ENCODE data around the gene MIEF1. TPM values are rescaled to one million over a fixed set of nuclear protein-coding genes. Genes with fewer than 3 reads are reported as not detected.

Gene MIEF1
- total RNA-seq, 4 donors from 2014 or later, result 12.8 to 27.1 (median 20.2) TPM

DNA sequence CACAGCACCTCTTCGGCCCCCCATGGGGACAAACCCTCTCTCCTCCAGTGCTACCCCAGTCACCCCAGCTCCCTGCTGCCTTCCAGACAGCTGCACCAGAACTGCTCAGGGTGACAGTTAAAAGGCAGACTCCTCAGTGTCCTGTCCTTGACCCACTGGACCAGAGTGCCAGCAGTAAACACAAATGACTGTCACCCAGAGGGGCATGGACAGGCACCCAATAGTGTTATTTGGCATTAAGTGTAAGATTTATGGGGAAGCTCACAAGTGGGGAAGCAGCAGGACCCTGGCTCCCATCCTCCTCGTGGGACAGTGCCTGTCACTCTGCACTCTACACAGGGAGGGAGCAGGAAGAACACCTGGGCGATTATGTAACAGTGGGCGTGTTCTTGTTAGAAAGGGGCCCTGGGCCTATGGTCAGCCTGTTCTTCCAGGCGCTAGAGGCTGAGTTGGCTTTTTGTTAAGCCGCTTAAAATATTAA, 25.4 kb downstream of the MIEF1 start:
- TF ChIP-seq POLR2A (IDR thresholded peaks at IDR 0.05), result no peak
- TF ChIP-seq, protein P1, sequence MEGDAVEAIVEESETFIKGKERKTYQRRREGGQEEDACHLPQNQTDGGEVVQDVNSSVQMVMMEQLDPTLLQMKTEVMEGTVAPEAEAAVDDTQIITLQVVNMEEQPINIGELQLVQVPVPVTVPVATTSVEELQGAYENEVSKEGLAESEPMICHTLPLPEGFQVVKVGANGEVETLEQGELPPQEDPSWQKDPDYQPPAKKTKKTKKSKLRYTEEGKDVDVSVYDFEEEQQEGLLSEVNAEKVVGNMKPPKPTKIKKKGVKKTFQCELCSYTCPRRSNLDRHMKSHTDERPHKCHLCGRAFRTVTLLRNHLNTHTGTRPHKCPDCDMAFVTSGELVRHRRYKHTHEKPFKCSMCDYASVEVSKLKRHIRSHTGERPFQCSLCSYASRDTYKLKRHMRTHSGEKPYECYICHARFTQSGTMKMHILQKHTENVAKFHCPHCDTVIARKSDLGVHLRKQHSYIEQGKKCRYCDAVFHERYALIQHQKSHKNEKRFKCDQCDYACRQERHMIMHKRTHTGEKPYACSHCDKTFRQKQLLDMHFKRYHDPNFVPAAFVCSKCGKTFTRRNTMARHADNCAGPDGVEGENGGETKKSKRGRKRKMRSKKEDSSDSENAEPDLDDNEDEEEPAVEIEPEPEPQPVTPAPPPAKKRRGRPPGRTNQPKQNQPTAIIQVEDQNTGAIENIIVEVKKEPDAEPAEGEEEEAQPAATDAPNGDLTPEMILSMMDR (IDR thresholded peaks at IDR 0.05), result no peak
- DNase-seq (ENCODE audit: low spot score in 2 of 2), result no peak
- WGBS, 2 donors, result 44 to 46% methylated on average over 6 of the region's 6 CpGs
- intact Hi-C loops (cut with DNase I; ENCODE audit: low total_unique reads), result loop anchor here (5.0 to 10.0 kb wide), 4 partner anchors 123 to 355 kb away; partner anchors contain the start of genes RPL3 and SYNGR1
- H3K4me3 ChIP-seq (ENCODE audit: low read depth, poor library complexity, severe bottlenecking), result no peak overlapping the region

DNA sequence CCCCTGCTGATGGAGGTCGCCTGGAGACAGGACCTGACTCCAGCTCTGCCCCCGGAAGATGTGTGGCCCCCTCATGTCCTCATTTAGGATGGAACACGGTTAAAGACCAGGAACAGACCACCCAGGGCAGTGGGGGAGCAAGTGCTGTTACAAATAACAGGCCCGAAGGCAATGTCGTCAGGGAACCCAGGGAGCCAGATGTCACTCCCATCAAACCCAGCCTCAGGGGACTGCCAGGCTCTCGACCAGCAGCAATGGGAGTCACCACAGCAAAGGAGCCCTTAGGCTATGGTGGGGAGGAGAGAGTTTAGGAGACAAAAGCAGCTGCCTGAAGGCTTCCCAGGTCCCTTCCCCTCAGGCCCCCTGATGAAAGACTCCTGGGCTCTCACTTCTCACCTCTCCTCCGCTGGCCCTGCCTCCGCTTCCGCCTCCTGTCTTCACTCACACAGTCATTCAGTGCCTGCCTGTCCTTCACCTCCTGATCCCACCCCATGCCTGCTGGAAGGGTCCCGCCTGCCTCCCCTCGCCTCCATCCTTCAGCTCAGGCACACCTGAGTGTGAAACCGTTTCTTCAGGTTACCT, 26.1 kb downstream of the MIEF1 start:
- DNase-seq (ENCODE audit: low spot score in 2 of 2), result no peak
- 52 to 58% methylated on average over 12 of the region's 12 CpGs for WGBS, 2 donors
- H3K4me3 ChIP-seq (ENCODE audit: low read depth, poor library complexity, severe bottlenecking), result no peak overlapping the region
- intact Hi-C loops (cut with DNase I; ENCODE audit: low total_unique reads), result loop anchor here (5.0 to 10.0 kb wide), 4 partner anchors 123 to 356 kb away; partner anchors contain the start of genes RPL3 and SYNGR1
- TF ChIP-seq POLR2A (IDR thresholded peaks at IDR 0.05), result no peak
- TF ChIP-seq, protein P1 (IDR thresholded peaks at IDR 0.05), result no peak

DNA sequence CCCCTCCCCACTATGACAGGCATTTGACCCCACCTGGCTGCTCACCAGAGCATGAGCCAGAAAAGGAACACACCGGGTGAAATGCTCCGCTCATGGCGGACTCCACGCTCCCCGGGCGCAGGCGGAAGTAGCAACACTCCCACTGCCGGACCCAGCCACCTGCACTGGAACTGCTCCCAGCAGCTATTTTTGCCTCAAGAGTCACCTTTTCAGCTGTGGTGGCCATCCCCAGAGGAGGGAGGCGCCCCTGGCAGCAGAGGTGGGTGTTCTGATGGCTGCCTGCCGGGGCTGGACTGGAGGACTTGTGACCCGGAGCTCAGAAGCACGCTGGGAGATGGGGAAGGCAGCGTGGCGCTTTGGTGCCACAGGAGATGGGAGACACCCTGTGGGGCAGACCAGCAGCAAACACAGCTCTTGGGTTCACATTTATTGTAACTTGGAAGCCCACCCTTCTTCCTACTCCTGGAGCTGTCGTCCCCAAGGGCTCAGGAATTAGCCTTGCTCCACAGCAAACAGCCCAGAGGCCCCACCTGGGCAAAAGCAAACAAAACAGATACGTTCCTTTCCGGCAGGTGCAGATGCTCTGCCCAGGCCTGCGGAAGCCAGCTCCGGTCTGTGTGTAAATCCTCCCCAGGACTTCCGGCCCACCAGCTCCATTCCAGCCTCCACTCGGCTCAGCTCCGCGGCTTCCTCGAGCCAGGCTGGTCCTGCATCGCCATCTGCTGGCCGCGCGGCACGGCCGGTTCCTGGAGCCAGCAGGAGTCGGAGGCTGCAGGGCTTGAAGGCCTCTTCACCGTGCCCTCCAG, 26.8 kb downstream of the MIEF1 start:
- TF ChIP-seq, protein P1 (IDR thresholded peaks at IDR 0.05), result peak in 1 of 3 donors; percentile 90
- no peak for TF ChIP-seq POLR2A (IDR thresholded peaks at IDR 0.05)
- WGBS, 2 donors, result 25 to 31% methylated on average over 25 to 32 of the region's 32 CpGs
- H3K4me3 ChIP-seq (ENCODE audit: low read depth, poor library complexity, severe bottlenecking), result no peak overlapping the region
- intact Hi-C loops (cut with DNase I; ENCODE audit: low total_unique reads), result loop anchor here (5.0 to 10.0 kb wide), 4 partner anchors 124 to 357 kb away; partner anchors contain the start of genes RPL3 and SYNGR1
- peak; percentile 85 to 98 for DNase-seq (ENCODE audit: low spot score in 2 of 2)

DNA sequence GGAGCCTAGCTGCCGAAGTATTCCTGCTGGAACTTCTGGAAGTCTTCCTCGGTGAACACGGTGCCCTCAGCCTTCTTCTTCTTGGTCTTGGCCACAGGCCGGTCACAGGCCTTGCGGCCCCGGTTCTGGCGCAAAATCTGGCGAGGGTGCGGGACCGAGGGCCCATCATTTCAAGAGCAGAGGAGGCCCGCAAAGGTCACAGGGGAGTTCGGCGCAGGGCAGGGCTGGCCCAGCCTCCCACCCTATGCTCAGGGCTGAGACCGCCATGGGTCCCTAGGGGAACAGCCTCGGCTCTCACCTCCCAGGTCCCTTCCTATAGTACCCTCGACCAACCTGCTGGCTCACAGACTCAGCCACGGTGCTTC, 27.4 kb downstream of the MIEF1 start:
- WGBS, 2 donors, result 50 to 66% methylated on average over 8 to 17 of the region's 17 CpGs
- DNase-seq (ENCODE audit: low spot score in 2 of 2), result no peak
- no peak overlapping the region for H3K4me3 ChIP-seq (ENCODE audit: low read depth, poor library complexity, severe bottlenecking)
- no peak for TF ChIP-seq POLR2A (IDR thresholded peaks at IDR 0.05)
- TF ChIP-seq, protein P1 (IDR thresholded peaks at IDR 0.05), result no peak
- intact Hi-C loops (cut with DNase I; ENCODE audit: low total_unique reads), result loop anchor here (5.0 to 10.0 kb wide), 4 partner anchors 125 to 357 kb away; partner anchors contain the start of genes RPL3 and SYNGR1

DNA sequence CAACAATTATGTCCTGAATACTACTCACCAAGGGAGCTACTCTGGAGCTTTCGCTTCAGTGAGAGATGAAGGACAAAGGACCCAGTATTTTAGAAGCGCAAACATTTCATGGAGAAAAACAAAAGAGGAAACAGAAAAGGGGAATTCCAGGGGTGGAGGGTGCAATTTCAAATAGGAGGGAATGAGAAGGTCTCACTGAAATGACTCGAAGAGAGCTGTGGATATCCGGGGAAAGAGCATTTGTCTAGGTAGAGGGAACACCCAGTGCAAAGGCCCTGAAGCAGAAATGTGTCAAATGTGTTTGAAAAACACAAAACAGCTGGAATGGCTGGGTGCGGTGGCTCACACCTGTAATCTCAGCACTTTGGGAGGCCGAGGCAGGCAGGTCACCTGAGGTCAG, 28.0 kb downstream of the MIEF1 start:
- TF ChIP-seq POLR2A (IDR thresholded peaks at IDR 0.05), result no peak
- TF ChIP-seq, protein P1 (IDR thresholded peaks at IDR 0.05), result no peak
- DNase-seq (ENCODE audit: low spot score in 2 of 2), result no peak
- 63 to 69% methylated on average over 6 of the region's 6 CpGs for WGBS, 2 donors
- H3K4me3 ChIP-seq (ENCODE audit: low read depth, poor library complexity, severe bottlenecking), result no peak overlapping the region
- intact Hi-C loops (cut with DNase I; ENCODE audit: low total_unique reads), result loop anchor here (10.0 kb wide), 2 partner anchors 495 to 815 kb away; partner anchors contain the start of gene ADSL

Measured in lower leg skin (tissue), 4 donors.